Esophagus squamous epithelium (tissue), 5 donors: ENCODE data around the gene CHCHD3. TPM values are rescaled to one million over a fixed set of nuclear protein-coding genes. Genes with fewer than 3 reads are reported as not detected.
"Not testable (repeated sequence)": the region's sequence is repeated elsewhere in the genome, so short reads cannot be mapped to it uniquely, and the experiment has no call there.

ENCODE experiments used
- DNase-seq: peaks from one replicate; lab custom pipeline; 2025; lab: John Stamatoyannopoulos, UW
- H3K27ac ChIP-seq, 4 donors: fragments of 200-600 bp; sonication (generic); one replicate each; pipeline ENCODE4 v1.5.1; 2016 to 2019; ENCODE audit warnings: mild to moderate bottlenecking in 1 of 4
- H3K27me3 ChIP-seq, 4 donors: fragments of 200-600 bp; sonication (generic); 1 replicate in 3 of 4; 2 replicates in 1 of 4; pipeline versions ENCODE4 v1.5.1 to v1.6.0; 2017 to 2021; ENCODE audit warnings: antibody characterized with exemption in 1 of 4
- H3K36me3 ChIP-seq, 3 donors: fragments of 200-600 bp; sonication (generic); one replicate each; pipeline ENCODE4 v1.5.1; 2016 to 2019
- H3K4me1 ChIP-seq, 3 donors: fragments of 200-600 bp; sonication (generic); one replicate each; pipeline ENCODE4 v1.5.1; 2017 to 2019
- H3K4me3 ChIP-seq, 4 donors: fragments of 200-600 bp; sonication (generic); 1 replicate in 3 of 4; 2 replicates in 1 of 4; pipeline ENCODE4 v1.5.1; 2016 to 2019; ENCODE audit warnings: mild to moderate bottlenecking in 2 of 4, moderate library complexity in 1 of 4
- H3K9me3 ChIP-seq, 3 donors: fragments of 200-600 bp; sonication (generic); one replicate each; pipeline ENCODE4 v1.5.1; 2016 to 2019
- CTCF ChIP-seq, 6 experiments: fragments of 450-650 bp in 4 of 6; fragments of 200-600 bp in 2 of 6; sonication (generic) in 2 of 6; IDR thresholded peaks; one replicate each; pipeline ENCODE4 v1.5.1; 2016 to 2019; ENCODE audit warnings: antibody characterized with exemption in 6 of 6, mild to moderate bottlenecking in 4 of 6, moderate library complexity in 4 of 6
- POLR2A ChIP-seq, 4 donors: fragments of 450-650 bp; IDR thresholded peaks; one replicate each; pipeline ENCODE4 v1.6.1; 2017; ENCODE audit warnings: antibody characterized with exemption in 4 of 4, mild to moderate bottlenecking in 4 of 4, moderate library complexity in 3 of 4
- WGBS, 2 donors: methylation state at CpG; one replicate each; pipeline ENCODE4 v1.1.5; 2018; 5-methylcytosine and 5-hydroxymethylcytosine counted together
- intact Hi-C: fragments of 100-400 bp; cut with DNase I; formaldehyde crosslinking; loops from one replicate; pipeline ENCODE4 v1.15.0; 2022
- total RNA-seq, 4 donors: library from RNA; depleted of rRNA; stranded (reverse); fragments of >200 nt; gene quantifications; one replicate each; pipeline ENCODE4 v1.1.0, GENCODE V29; 2016
- donor health status: DM: yes; HTN: yes; CAD: no.

Gene CHCHD3
- total RNA-seq, 4 donors from 2014 or later, result 36.8 to 55.0 (median 40.9) TPM

GRCh38 chr7:132977234-132977633 is 104.7 kb downstream of the CHCHD3 start:
- intact Hi-C loops, result no loop called here
- peaks cover 0 to 27% (median 5%) of the 10 kb centered on the region in 3 donors for H3K36me3 ChIP-seq
- H3K27ac ChIP-seq, result no peak overlapping the region
- no peaks in the 10 kb centered on the region for H3K9me3 ChIP-seq
- DNase-seq, result no peak
- WGBS, 2 donors, result 92% methylated on average over 1 of the region's 1 CpG
- H3K4me1 ChIP-seq, result no peaks in the 10 kb centered on the region
- no peaks in the 10 kb centered on the region for H3K27me3 ChIP-seq
- H3K4me3 ChIP-seq, result no peak overlapping the region
- no peak for TF ChIP-seq CTCF (IDR thresholded peaks at IDR 0.05)
- no peak for TF ChIP-seq POLR2A (IDR thresholded peaks at IDR 0.05)

GRCh38 chr7:132972745-132973144 is 109.1 kb downstream of the CHCHD3 start:
- 81 to 95% methylated on average over 1 of the region's 1 CpG for WGBS, 2 donors
- Histone ChIP-seq H3K27me3 (no peaks in the 10 kb centered on the region), H3K4me3 (no peak overlapping the region), H3K36me3 (peaks cover 0 to 28% (median 5%) of the 10 kb centered on the region in 3 donors), H3K27ac (no peak overlapping the region), H3K9me3 (no peaks in the 10 kb centered on the region), H3K4me1 (no peaks in the 10 kb centered on the region)
- no peak for DNase-seq
- intact Hi-C loops, result no loop called here
- TF ChIP-seq POLR2A (IDR thresholded peaks at IDR 0.05) (no peak), CTCF (IDR thresholded peaks at IDR 0.05) (no peak)

- H3K9me3 ChIP-seq, result no peaks in the 10 kb centered on the region
- DNase-seq, result no peak
- no peak overlapping the region for H3K4me3 ChIP-seq
- intact Hi-C loops, result no loop called here
- WGBS, 2 donors, result 89 to 100% methylated on average over 1 of the region's 1 CpG
- H3K36me3 ChIP-seq, result peaks cover 0 to 28% (median 5%) of the 10 kb centered on the region in 3 donors
- H3K4me1 ChIP-seq, result no peaks in the 10 kb centered on the region
- no peaks in the 10 kb centered on the region for H3K27me3 ChIP-seq
- TF ChIP-seq POLR2A (IDR thresholded peaks at IDR 0.05) (no peak), CTCF (IDR thresholded peaks at IDR 0.05) (no peak)
- H3K27ac ChIP-seq, result no peak overlapping the region
Measured at GRCh38 chr7:132970257-132970656, 111.6 kb downstream of the CHCHD3 start.

- intact Hi-C loops, result no loop called here
- H3K4me1 ChIP-seq, result no peaks in the 10 kb centered on the region
- H3K36me3 ChIP-seq, result peaks cover 0 to 24% (median 4%) of the 10 kb centered on the region in 3 donors
- WGBS, 2 donors, result 71 to 100% methylated on average over 1 of the region's 1 CpG
- DNase-seq, result no peak
- no peak for TF ChIP-seq POLR2A (IDR thresholded peaks at IDR 0.05)
- no peaks in the 10 kb centered on the region for H3K27me3 ChIP-seq
- H3K9me3 ChIP-seq, result no peaks in the 10 kb centered on the region
- H3K27ac ChIP-seq, result no peak overlapping the region
- H3K4me3 ChIP-seq, result no peak overlapping the region
Measured at GRCh38 chr7:132969520-132969919, 112.4 kb downstream of the CHCHD3 start.

- WGBS, 2 donors, result 90 to 95% methylated on average over 3 to 4 of the region's 4 CpGs
- intact Hi-C loops, H3K9me3 ChIP-seq, DNase-seq, H3K4me3 ChIP-seq, H3K27ac ChIP-seq, H3K4me1 ChIP-seq, H3K27me3 ChIP-seq, H3K36me3 ChIP-seq: not testable (repeated sequence)
Measured at GRCh38 chr7:132967470-132967848, 114.4 kb downstream of the CHCHD3 start.

GRCh38 chr7:132966754-132967469 is 115.0 kb downstream of the CHCHD3 start:
- no peaks in the 10 kb centered on the region for H3K27me3 ChIP-seq
- DNase-seq, result no peak
- H3K4me1 ChIP-seq, result no peaks in the 10 kb centered on the region
- intact Hi-C loops, result no loop called here
- WGBS, 2 donors, result 90 to 93% methylated on average over 5 of the region's 5 CpGs
- H3K27ac ChIP-seq, result no peak overlapping the region
- H3K36me3 ChIP-seq, result no peaks in the 10 kb centered on the region
- H3K9me3 ChIP-seq, result no peaks in the 10 kb centered on the region
- TF ChIP-seq CTCF (IDR thresholded peaks at IDR 0.05) (no peak), POLR2A (IDR thresholded peaks at IDR 0.05) (no peak)
- no peak overlapping the region for H3K4me3 ChIP-seq
